Stimulated activated CD8-positive, alpha-beta memory T cell treated with anti-CD3 and anti-CD28 coated beads, Interleukin-15, amount 100 ng/mL, for 1 hour (primary cell): ENCODE data around the gene MBOAT2.

Source experiments
- DNase-seq: peaks from one replicate; pipeline ENCODE4 v3.0.0-alpha.2; 2020; ENCODE audit warnings: low read depth

MBOAT2 gene

GRCh38 chr2:8858264-8858663 lies 145.2 kb downstream of the MBOAT2 start:
- DNase-seq = no peak

GRCh38 chr2:8857709-8858108 lies 145.8 kb downstream of the MBOAT2 start:
- DNase-seq = no peak

DNA sequence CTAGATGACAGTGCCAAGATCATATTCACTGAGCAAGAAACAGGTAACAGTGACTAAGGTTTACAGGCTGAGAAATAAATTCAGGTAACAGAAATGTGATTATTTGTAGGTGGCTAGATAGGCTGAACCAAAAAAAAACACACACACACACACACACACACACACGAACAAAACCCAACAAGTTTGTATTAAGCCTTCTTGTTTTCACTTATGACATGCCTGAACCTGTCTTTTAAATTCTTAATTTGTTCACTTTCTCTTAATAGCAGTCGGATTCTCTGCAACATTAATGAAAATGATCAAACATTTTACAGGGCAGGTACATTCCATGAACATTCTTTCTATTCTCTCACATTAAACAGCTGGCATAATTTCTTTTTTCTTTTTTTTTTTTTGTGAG lies 147.3 kb downstream of the MBOAT2 start:
- no peak for DNase-seq

GRCh38 chr2:8855010-8855409 lies 148.5 kb downstream of the MBOAT2 start:
- no peak for DNase-seq

- no peak for DNase-seq
Measured at GRCh38 chr2:8853426-8853825, 150.1 kb downstream of the MBOAT2 start.

DNA sequence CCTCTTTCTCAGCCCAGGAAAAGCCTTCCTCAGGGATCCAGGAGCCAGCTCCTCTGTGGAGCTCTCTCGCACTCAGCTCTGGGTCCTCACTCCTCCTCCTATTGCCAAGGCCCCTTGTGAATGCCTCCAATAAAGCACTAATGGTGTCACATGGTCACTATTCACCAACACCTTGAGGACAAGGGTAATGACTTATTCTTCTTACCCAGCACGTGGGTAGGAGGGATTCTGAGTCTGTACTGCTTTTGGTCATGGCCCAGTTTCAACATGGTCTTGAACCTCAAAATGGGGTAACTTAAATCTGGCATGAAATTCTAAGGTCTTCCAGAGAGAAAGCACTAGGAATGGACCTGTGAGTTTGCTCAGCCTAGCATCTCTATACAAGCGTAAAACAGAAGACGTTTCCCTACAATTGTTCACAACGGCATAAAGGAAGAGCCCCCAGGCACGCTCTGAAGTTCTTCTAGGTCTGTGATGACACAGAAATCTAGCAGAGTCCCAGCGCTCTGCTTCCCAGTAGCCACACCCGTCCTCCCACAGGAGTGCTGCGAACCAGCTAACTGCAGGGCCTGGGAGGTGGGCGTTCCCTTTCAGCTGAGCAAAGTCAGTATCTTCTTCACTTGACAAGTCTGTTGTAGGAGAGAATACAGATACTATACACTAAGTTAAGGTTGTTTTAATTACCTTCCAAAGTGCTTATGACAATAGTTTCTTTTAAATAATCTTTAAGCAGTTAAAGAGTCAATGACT lies 151.5 kb downstream of the MBOAT2 start:
- no peak for DNase-seq

DNA sequence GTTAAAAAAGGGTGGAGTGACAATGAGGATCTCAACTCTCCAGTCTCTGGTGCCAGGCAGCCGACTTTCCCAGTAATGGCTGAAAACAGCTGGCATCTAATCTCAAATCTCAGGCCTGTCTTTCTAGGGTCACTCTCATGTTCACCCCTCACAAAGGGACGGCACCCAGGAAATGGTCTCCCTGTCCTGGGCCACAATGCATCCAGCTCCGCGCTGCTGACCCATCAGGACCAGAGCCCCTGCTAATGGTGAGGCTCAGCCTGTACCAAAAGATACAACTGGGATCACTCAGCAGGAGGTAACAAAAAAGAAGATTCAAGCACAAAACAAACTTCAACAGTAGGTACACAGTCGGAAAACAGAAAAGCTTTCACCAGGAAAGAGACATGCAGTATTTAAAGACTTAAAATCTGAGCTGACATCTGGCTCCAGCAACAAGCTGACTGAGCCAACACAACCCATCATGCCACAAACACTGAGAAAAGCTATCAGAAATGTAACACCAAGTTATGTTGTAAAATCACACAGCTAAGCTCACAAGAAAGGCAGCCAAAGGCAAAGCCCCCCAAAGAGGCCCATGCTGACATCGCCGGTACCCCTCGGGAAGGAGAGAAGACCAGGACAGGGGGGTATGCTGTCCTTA lies 152.5 kb downstream of the MBOAT2 start:
- no peak for DNase-seq

- no peak for DNase-seq
Measured at GRCh38 chr2:8849327-8849726, 154.2 kb downstream of the MBOAT2 start.

GRCh38 chr2:8848328-8849100 lies 155.0 kb downstream of the MBOAT2 start:
- no peak for DNase-seq

GRCh38 chr2:8847400-8847799 lies 156.1 kb downstream of the MBOAT2 start:
- no peak for DNase-seq

- no peak for DNase-seq
Measured at GRCh38 chr2:8841932-8842331, 161.6 kb downstream of the MBOAT2 start.

DNA sequence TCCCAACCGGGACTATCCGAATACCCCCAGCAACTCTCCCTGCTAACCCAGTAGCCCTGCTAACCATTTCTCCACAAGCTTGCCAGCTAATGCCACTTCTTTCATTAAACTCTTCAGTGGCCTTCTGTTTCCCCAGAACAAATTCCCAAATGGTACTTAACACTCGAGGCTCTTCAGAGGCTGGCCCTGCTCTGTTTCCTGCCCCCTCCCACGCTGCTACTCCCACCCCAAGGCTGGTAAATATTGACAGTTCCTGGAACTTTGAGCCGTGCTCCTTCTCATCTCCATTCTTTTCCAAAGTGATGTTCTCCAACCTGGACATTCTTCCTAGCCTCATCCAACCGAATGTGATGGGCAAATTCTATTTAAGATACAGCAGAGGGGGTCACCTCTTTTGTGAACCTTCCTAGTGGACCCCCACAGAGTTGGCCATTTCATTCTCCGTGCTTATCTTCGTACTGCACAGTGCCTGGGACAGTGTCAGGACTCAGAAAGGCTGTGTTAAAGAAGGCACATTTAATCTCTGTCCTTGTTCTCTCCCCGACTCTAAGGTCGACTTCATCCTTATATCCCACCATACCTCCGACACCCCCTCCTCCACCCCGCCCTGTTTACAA lies 162.9 kb downstream of the MBOAT2 start:
- DNase-seq = no peak

DNA sequence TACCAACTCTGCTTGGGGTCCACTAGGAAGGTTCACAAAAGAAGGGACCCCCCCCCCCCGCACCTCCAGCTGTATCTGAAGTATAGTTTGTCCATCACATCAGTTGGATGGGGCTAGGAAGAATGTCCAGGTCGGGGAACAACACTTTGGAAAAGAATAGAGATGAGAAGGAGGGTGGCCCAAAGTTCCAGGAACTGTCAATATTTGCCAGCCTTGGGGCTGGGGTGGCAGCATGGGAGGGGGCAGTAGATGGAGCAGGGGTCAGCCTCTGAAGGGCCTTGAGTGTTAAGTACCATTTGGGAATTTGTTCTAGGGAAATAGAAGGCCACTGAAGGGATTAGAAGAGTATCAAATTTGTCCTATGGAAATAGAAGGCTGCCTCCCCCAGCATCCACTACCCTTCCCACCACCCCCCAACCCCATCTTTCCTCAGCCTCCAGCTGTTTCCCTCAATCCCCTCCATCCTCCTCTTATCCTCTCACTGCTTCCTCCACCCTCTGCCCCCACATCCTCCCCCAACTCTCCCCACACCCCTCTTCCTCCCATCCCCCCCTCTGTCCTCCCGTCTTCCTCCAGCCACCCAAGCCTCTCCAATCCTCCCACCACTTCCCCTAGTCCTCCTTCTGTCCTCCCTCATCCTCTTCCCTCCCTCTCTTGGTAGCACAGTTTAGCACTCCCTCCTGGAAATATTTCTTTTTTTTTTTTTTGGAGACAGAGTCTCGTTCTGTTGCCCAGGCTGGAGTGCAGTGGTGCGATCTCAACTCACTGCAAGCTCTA lies 164.1 kb downstream of the MBOAT2 start:
- no peak for DNase-seq

- DNase-seq = no peak
Measured at GRCh38 chr2:8837795-8838140, 165.7 kb downstream of the MBOAT2 start.

- DNase-seq = peak; percentile 67
Measured at GRCh38 chr2:8836971-8837794, 166.3 kb downstream of the MBOAT2 start, which contains the start of gene KIDINS220. TSS of gene KIDINS220 (minus strand) at chr2:8837613. CDS start at chr2:8827093, 10,520 bp downstream.

- DNase-seq = no peak
Measured at GRCh38 chr2:8835279-8835678, 168.2 kb downstream of the MBOAT2 start.

DNA sequence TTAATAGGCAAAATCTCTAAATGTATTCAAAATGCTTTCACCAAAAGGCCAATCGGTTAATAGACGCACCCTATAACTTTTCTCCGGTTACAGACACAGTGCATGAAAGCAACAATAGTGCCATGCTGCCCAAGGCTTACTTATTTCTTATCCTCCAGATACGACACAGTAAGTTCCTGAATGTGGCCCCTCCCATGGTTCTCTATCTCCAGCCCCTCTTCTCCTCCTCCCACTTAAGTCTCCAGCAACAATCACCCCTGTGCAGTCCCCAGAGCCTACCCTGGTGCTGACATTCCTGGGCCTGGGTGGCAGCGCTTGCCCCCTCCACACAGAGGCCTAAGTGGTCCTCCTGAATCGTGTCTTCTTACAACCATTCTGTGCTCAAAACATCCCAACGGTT lies 169.6 kb downstream of the MBOAT2 start:
- DNase-seq = no peak

DNA sequence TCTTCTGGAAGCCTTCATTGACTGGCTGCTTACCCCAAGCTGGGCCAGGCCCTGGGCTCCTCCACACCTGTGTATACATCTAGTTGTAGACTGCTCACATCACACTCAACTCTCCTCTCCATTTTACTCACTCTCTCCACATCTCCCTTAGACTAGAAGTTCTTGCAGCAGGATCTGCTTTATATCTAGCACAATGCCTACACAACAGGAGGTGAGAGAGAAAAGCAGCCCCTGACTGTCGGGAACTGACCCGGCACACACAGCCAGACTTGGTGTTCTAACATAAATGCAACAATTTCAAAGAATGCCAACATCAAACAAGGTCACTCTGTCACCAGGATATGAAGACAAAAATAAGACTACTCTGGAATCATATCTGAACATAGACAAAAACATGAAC lies 172.0 kb downstream of the MBOAT2 start:
- no peak for DNase-seq

GRCh38 chr2:8827729-8828128 lies 175.8 kb downstream of the MBOAT2 start:
- DNase-seq = no peak

- DNase-seq = no peak
Measured at GRCh38 chr2:8822218-8822617, 181.3 kb downstream of the MBOAT2 start.
